Right lung (tissue), 5 donors: ENCODE results near the gene SHE. TPM values are rescaled to one million over a fixed set of nuclear protein-coding genes. Genes with fewer than 3 reads are reported as not detected.
"Not testable (repeated sequence)": the region's sequence is repeated elsewhere in the genome, so short reads cannot be mapped to it uniquely, and the experiment has no call there.

Experiments
- DNase-seq, 2 donors: peaks; one replicate each; pipeline ENCODE4 v3.0.0-alpha.2; 2013
- polyA plus RNA-seq, 5 donors: library from polyadenylated mRNA; unstranded; fragments of 120-200 nt; gene quantifications; one replicate each; pipeline versions ENCODE4 v1.2.1 to v1.2.3, GENCODE V29; 2013; ENCODE audit warnings: inconsistent platforms in 1 of 5, low replicate concordance in 1 of 5; ENCODE audit not compliant: insufficient read length in 5 of 5, insufficient read depth in 1 of 5

The SHE gene
- polyA plus RNA-seq, 5 donors, result 16.9 to 20.7 (median 18.3) TPM

- no peak for DNase-seq
Measured at GRCh38 chr1:154519591-154519991, 17.4 kb upstream of the SHE start.

- DNase-seq, result no peak
Measured at GRCh38 chr1:154517661-154518060, 15.4 kb upstream of the SHE start.

- DNase-seq, result no peak
Measured at GRCh38 chr1:154514066-154514553, 11.9 kb upstream of the SHE start.

GRCh38 chr1:154512760-154513159, 10.5 kb upstream of the SHE start:
- DNase-seq, result no peak

DNA sequence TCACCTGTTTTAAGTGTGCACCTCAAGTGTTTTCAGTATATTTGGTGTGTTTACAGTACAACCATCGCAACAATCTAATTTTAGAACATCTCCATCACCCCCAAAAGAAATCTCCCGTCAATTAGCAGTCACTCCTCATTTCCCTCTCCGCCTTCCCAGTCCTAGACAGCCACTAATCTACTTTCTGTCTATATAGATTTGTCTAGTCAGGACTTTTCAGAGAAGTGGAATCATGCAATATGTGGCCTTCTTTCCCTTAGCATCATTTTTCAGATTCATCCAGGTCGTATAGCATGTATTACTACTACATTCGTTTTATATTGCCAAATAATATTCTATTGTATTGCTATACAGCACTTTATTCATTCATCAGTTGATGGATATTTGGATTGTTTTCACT, 1.7 kb upstream of the SHE start:
- no peak for DNase-seq

DNA sequence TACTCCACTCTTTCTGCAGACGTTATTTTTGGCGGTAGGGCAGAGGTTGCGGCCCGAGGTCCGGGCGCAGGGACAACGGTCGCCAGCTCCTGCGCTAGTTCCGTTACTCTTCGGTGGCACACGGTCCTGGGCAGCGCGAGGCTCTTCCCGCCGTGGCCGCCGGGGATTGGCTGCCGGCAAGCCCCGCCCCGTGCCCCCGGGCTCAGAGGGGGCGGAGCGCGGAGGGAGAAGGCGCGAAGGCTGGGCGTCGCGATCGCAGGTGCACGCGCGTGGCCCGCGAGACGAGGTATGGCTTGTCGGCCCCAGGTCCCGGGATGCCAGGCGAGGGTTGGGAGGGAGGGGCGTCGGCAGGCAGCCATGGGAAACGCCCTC, 518 bp upstream of the SHE start:
- no peak for DNase-seq

DNA sequence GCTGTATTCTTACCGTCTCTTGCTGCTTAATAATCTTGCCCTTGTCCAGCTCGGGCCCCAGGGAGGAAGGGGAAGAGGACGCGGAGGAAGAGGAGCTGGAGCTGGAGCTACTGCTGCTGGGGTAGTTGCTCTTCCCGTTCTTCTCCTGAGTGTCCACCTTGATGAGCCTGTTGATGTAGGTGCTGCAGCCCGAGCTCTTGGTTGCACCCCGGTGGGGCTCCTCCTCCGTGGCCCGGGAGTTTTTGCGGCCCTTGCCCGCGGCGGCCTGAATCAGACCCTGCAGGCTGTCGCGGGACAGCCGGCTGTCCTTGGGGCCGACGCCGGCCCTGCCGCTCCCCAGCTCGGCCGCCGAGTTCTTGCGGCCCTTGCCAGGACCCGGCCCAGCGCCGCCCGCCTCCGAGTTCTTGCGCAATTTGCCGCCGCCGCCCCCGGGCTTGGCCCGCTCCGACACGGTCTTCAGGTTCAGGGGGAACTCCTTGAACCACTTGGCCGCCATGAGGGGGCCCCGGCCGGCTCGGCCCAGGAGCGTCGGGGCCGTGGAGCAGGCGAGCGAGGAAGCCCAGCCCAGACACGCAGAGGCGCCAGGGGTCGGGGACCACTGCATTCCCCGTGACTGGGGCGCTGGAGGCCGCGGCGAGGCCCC, 668 bp downstream of the SHE start:
- no peak for DNase-seq

DNA sequence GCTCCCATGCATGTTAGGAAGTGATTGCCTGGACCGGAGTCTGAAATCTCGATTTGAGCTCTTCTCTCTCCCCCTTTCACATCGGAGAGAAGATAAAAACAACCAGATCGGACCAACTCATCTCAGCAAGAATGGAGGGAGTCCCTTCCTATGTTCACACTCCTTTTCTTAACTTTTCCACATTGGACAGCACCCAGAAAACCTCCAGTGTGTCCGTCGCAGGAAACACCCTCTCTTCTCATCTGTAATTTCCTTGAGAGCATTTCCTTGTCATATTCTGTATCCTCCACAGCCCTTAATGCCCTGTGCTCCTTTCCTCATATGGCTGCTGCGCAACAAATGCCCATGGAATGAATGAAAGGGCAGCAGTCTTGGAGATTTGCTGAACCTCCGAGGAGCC, 1.7 kb downstream of the SHE start:
- DNase-seq, result no peak

DNA sequence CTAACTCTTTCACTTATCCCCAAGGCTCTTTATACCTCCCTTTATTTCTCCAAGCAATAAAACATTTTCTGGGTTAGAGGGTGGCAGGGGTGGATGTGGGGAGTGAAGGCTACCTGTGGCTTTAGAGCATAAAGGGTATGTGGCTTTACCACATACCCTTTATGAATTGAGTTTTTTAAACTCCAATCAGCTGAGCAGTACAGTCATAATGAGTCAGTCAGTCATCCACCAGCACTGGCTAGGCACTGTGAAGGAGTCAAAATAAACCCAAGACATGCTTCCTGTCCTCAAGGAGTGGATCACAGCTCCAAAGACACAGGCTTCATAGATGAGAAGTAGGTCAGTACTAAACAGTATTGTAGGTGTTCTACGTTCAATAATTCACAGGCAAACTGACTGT, 2.8 kb downstream of the SHE start:
- DNase-seq, result no peak

DNA sequence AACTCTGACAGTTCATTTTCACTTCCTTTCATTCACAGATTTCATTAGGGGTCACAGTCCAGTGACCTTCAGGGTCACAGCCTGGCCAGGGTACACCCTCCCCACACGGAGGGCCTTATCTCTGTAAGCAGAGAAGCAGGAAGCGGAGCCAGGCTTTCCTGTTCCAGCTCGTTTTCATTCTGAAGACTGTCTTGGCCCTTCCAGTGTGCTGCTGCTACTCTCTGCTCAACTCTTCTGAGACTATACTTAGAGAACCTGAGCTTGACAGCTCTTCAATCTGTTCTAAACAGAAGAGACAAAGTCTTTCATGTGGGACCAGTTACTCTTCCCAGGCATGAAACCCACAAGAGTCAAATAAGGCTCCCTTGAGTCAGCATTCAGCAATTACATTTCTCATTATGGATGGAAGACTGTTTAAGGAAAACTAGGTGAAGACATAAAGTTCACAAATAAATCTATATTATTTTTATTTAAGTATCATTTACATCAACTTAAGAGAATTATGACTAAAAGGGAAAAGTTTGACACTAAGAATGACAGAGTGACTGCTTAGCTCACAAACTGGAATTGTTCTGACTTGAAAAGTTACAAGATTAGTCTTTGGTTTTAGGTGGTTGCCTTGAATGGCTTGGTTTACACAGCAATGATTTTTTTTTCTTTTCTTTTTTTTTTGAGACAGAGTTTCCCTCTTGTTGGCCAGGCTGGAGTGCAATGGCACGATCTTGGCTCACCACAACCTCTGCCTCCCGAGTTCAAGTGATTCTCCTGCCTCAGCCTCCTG, 5.0 kb downstream of the SHE start:
- DNase-seq, result no peak

DNA sequence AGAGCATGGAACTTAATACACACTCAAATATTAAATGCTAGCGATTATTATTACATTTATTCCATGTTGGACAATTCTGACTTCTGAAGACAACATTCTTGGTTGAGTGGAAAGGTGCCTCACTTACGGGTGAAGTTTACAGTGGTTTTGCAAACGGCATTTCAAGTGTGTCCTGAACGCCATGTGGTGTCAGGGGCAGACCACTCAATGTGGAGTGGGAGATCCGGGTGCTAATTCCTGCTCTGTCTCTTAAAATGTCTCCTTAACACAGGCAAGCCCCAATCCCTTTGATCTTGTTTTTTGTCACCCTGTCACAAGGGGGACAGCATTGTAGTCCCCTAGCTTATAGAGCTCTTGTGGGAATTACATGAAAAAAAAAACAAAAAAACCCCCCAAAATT, 5.8 kb downstream of the SHE start:
- no peak for DNase-seq

DNA sequence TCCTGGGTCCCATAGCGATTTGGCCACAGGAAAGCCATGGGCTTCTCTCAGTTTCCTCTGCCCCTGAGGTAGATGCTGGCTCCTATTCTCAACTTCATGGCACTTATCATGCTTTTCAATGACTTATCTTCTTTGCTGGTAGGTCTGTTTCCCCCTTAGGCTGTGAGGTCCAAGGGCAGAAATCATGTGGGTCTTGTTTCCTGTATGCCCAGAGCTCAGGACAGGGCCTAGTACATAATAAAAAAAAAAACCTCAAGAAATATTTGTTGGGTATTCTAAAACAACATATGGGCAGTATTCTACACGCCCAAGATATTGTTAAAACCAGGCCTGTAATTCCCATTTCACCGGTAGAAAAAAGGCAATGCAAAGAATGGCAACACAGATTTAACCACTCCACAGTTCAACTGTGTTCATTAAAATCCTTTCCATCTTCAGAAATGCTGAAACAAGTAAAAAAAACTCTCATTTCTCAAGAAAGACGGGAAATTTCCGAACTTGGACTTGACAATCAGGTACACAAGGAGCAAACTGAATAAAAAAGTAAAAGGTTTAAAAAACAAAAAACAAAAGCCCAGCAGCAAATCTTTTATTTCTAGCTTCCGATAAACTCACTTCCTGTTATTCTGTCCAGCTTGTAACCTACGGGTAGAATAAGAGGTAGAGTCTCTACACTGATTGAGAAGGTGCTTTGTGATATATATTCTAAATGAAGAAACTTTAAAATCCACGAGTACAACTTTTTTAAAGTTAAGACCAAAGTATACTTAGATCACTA, 6.5 kb downstream of the SHE start:
- no peak for DNase-seq

DNA sequence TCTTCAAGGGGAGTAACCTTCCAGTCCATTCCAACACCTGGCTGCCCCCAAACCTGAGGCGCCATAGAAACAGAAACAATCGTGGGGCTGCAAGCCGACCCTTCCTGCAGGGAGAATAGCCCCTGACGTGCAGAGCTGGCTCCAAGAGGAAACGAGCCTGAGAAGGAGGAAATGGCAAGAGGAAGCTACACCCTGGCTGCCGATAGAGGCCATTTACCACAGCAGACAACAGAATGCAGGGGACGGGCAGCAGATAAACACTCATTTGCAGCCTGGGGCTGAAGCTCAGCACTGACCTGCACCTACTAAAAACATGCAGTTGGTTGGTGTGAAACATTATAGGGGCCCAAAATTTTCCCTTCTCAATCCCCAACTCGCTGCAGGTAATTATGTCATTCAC, 8.9 kb downstream of the SHE start:
- DNase-seq, result no peak

- DNase-seq, result no peak
Measured at GRCh38 chr1:154492115-154492514, 10.1 kb downstream of the SHE start.

- no peak for DNase-seq
Measured at GRCh38 chr1:154490317-154490716, 11.9 kb downstream of the SHE start.

- DNase-seq, result no peak
Measured at GRCh38 chr1:154489695-154490274, 12.4 kb downstream of the SHE start.

- DNase-seq, result no peak
Measured at GRCh38 chr1:154488922-154489321, 13.3 kb downstream of the SHE start.

DNA sequence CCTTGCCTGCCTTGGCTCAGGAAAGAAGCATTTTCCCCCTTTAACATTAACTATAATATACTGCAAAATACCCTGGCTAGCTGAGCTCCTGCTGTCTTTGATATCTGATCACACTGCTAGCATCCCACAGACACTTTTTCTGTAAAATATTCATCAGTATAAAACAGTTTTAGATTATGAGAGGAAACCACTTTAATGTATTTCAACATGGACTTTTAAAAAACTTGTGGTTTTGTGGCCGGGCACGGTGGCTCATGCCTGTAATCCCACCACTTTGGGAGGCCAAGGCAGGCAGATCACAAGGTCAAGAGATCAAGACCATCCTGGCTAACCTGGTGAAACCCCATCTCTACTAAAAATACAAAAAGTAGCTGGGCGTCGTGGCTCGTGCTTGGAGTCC, 15.5 kb downstream of the SHE start:
- DNase-seq, result not testable (repeated sequence)

DNA sequence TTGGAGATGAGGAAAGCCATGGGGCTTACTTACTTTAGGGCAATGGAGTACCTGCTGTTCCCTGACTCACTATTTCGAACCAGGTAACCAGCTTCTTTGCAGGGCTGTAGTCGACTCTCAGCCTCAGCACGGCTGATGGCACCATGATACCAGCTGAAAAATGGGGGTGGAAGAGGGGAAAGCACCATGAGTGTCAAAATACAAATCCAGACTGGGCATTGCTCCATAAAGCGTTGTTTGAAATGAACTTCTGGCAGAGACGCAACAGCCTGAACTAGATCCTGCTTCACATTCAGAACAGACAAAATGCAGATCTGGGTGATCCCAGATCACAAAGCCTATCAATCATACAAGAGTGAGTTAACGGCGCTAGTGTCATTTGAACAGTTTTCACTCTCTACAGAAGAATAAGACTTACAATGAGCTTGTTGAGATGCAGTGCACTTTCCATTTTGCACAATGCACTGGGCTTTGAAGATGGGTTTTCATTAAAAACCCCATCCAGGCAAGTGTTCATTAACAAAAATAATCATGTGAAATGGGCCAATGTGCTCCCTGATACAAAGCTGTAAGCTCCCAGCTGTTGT, 16.2 kb downstream of the SHE start:
- no peak for DNase-seq

DNA sequence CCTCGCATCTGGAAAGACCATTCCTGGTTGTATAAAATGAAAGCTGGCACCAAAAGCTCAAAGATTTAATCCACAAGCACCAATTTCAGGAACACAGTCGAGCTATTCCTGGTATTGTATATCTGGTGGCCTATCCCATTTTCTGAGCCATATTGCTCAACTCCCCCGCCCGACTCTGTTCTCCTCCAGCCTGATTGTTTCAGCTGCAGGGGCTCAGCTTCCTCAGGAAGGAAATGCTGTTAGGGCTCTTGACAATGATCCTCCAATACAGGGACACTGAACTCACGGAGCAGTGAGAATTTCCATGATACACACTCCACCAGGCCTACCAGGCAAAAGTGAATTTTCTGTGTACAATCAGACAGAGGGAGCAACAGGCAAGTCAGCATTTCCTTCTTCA, 17.1 kb downstream of the SHE start:
- DNase-seq, result no peak

DNA sequence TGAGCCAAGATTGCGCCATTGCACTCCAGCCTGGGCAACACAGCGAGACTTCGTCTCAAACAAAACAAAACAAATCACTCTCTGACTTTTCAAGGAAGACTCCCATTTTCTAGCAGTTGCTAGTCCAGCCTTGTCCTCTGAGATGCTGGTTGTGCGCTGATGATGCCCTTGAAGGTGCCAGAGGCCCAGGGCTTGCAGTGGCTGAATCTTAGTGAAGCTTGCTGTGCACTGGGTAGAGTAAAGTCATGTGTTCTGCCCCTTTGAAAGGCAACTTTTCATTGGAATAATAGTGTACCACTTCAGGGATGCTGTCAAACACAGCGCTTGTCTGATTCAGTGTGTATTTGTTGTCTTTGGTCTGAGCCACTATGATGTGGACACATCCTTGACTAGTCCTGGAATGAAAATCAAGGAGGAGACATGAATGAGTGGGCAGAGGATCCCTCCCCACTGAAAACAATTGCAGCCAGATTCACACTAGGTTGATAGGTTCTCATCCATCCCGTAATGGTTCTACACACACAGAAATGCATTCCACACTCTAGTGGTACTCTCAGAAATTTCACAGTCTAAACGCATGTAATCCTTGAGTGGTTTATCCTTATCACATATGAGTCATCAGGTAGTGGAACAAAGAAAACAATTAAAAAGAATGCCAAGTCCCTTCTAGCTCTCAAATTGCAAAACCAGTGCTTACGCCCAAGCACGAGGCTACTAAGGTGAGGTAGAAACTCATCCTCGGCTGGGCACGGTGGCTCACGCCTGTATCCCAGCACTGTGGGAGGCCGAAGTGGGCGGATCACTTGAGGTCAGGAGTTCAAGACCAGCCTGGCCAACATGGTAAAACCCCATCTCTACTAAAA, 18.0 kb downstream of the SHE start:
- no peak for DNase-seq
